NB4 (cell line): ENCODE results near the gene SHISA5.
A peak's percentile ranks its signal among the peaks of the same experiment; 100 is the strongest.

Experiments used
- CTCF ChIP-seq: IDR thresholded peaks from one replicate; pipeline ENCODE4 v1.5.1; 2012; ENCODE audit warnings: low read depth, low read length
- MAX ChIP-seq: IDR thresholded peaks from 2 replicates; pipeline ENCODE4 v1.6.1; 2011; ENCODE audit warnings: low read depth, low read length
- POLR2A ChIP-seq: IDR thresholded peaks from 2 replicates; pipeline ENCODE4 v1.6.1; 2011; ENCODE audit warnings: mild to moderate bottlenecking; ENCODE audit not compliant: insufficient read length; ENCODE audit errors: extremely low read depth

DNA sequence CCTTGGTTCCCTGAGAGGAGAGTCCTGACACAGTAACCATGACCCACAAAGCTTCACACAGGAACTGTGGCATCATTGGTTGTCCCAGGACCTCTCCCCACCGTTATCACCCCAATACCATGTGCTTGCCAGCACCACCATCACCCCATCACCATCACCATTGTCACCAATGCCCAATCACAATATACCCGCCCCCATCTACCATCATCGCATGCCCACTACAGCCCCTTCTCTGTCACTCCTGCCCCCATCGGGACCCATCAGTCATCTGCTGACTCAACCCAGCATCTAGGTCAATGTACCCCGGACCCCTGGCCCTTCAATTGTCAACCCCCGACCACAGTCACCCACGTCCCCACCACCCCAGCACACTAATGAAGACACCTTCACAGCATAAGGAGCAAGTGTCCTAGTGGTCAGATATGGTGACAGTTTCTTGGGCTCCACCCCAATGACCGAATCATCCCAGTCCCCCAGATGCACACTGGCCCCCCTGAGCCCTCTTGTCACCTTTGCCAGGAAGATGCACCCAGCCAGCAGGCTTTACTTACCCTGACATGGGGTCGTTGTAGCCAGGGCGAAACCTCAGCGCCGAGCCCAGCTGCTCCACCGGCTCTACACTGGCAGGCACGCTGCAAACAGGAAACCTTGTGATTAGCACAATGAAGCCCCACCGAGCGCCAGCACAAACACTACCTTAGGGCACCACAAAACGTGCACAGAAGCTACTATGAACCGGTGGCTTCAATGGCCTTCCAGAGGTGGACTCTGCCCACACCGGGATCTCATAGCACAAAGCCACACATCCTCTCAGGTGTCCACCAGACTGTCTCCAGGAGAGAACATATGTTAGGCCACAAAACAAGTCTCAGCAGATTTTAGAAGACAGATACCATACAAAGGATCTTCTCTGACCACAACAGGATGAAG lies 25.1 kb downstream of the SHISA5 start:
- TF ChIP-seq MAX (peak; percentile 56; the same call in 1 of the 2 replicates), CTCF (no peak), POLR2A (no peak)
